Dedifferentiated amniotic fluid mesenchymal stem cell (primary cell): ENCODE measurements around the gene TEDC1.

Source experiments
- DNase-seq: peaks from one replicate; pipeline ENCODE4 v3.0.0-alpha.2; 2016; ENCODE audit errors: extremely low spot score

Gene TEDC1

GRCh38 chr14:105490572-105491365 lies at the start of gene TEDC1:
TEDC1 (plus strand) TSS chr14:105491246; CDS start chr14:105491376, 130 bp downstream.
- DNase-seq: peak; percentile 100

- DNase-seq: no peak
These were observed 48.9 kb upstream of the TEDC1 start for GRCh38 chr14:105442125-105442524.

GRCh38 chr14:105442834-105443233 lies 48.2 kb upstream of the TEDC1 start:
- DNase-seq: no peak

GRCh38 chr14:105444859-105445258 lies 46.2 kb upstream of the TEDC1 start:
- no peak for DNase-seq

GRCh38 chr14:105445290-105445689 lies 45.8 kb upstream of the TEDC1 start:
- DNase-seq: no peak

- DNase-seq: no peak
These were observed 44.9 kb upstream of the TEDC1 start for GRCh38 chr14:105445901-105446845.

GRCh38 chr14:105446971-105447370 lies 44.1 kb upstream of the TEDC1 start:
- no peak for DNase-seq

- DNase-seq: no peak
These were observed 43.1 kb upstream of the TEDC1 start for GRCh38 chr14:105447651-105448640.

- DNase-seq: no peak
These were observed 42.3 kb upstream of the TEDC1 start for GRCh38 chr14:105448706-105449111.

GRCh38 chr14:105449276-105450122 lies 41.5 kb upstream of the TEDC1 start:
- DNase-seq: no peak

- DNase-seq: no peak
These were observed 40.9 kb upstream of the TEDC1 start for GRCh38 chr14:105450123-105450505.

- no peak for DNase-seq
These were observed 40.0 kb upstream of the TEDC1 start for GRCh38 chr14:105450864-105451720.

- DNase-seq: no peak
These were observed 38.1 kb upstream of the TEDC1 start for GRCh38 chr14:105452963-105453362.

- no peak for DNase-seq
These were observed 37.2 kb upstream of the TEDC1 start for GRCh38 chr14:105453847-105454246.

- no peak for DNase-seq
These were observed 35.9 kb upstream of the TEDC1 start for GRCh38 chr14:105455086-105455640.

- no peak for DNase-seq
These were observed 35.0 kb upstream of the TEDC1 start for GRCh38 chr14:105455766-105456660.

- no peak for DNase-seq
These were observed 34.1 kb upstream of the TEDC1 start for GRCh38 chr14:105456736-105457617.
